GM20431 (cell line): ENCODE measurements around the gene TRAP1.

ENCODE experiments used
- in situ Hi-C: fragments of 300-500 bp; cut with MseI, MboI; formaldehyde crosslinking; loops from one replicate; pipeline ENCODE4 v1.15.0; 2020; ENCODE audit warnings: low sequenced_read_pairs; ENCODE audit not compliant: unreplicated experiment

TRAP1 gene

DNA sequence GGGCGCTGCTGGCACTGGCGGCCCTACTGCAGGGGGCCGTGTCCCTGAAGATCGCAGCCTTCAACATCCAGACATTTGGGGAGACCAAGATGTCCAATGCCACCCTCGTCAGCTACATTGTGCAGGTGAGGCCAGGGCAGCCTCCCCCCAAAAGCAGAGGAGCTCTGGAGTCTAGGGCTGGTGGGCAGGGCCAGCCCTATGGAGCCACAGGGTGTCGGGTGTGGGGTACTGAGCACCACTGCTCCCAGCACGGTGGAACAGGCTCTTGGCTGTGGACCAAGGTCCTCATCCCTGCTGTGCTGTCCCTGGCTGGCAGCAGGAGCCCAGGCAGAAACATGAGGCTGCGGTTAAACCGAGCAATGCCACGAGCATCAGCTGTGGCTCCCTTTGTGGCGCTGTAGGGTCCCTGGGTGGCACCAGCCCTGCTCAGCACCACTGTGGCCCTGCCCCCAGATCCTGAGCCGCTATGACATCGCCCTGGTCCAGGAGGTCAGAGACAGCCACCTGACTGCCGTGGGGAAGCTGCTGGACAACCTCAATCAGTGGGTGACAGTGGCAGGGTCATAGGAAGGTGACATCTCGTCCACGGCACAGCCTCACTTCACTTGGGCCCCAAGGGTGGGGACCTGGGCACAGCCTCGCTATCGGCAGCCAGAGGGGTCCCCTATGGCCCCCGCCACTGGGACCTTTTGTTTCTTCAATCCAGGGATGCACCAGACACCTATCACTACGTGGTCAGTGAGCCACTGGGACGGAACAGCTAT lies 61.7 kb downstream of the TRAP1 start:
- in situ Hi-C loops: no loop called here

DNA sequence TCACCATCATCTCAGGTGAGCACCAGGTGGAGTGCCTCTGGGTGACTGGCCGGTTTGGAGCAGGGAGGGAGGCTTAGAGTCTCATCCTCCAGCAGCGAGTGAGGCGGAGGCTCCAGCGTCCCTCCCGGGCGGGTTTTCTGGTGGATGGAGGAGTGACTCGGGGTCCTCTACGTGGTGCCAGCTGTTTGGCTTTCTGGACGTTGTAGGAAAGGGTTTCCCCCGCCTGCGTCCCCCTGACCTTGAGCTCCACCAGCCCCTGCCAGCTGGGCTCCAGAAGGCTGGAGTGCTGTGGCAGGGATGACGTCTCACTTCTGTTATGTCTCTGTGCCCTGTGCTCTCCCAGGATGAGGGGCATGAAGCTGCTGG lies 62.3 kb downstream of the TRAP1 start:
- in situ Hi-C loops: no loop called here

DNA sequence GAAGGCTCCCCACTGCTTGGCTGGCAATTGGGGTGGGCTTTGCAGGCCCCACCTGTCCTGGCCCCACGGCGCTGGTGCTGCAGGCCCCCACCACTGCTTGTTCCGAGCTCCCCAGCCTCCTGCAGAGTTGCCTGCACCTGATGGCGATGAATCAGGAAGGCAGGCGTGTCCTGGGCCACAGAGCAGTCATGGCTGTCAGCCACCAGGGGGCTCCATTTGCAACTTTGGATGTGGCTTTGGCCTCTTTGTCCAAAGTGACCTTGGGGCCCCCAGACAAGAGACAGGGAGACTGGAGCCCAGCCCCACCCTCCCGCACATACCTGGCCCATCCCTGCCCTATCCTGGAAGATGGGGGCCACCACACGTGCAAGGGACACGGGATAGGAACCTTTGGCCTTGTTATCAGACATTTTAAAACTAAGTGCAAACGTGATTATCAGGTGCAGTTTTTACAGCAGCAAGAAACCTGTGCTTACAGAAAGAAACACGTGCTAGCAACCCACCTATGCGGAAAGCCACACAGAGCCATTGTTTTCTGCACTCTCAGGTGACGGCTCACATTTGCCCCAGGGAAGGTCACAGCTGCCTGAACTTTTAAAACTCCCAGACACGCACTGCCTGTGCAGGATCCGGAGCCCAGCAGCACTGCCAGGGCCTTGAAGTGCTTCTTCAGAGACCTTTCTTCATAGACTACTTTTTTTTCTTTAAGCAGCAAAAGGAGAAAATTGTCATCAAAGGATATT lies 62.9 kb downstream of the TRAP1 start, which contains the start of gene DNASE1:
Gene DNASE1, plus strand, starts transcription at position 443 of the 743 bp plus-strand sequence. CDS start 683 bp downstream, outside the sequence.
- in situ Hi-C loops: no loop called here

DNA sequence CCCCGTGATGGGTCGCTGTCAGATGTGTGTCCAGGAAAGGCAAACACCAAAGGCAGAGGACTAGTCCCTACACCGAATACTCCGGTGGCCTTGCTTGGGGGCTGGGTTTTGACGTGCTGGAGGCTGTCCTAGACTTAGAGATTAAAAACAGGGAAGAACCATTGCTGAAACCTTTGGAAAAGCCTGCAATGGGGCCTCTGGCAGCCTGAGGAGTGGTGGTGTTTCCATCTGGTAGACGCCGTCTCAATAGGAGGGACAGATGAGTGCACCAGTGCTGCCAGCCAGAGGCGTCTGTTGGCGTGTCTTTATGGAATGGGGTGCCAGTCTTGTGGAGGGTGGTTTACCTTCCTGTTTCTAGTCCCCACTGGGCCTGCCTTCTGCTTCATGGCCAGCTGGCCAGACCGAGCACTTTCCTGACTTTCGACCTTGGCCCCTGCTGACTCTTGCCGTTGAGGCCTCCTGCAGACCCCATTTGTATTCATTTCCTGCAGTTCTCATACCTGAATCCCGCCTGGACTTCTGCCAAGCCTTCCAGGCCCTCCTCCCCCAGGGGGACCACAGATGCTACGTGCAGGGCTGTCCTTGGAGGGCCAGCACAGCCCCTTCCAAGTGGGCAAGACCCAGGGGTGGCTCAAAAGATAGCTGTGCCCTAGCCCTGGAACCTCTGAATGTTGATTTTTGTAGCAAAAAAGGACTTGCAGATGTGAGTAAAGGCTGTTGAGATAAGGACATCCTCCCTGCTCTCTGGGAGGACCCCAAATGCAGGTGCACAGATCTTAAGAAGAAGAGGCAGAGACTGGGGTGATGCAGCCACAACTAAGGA lies 64.7 kb downstream of the TRAP1 start:
- in situ Hi-C loops: no loop called here

DNA sequence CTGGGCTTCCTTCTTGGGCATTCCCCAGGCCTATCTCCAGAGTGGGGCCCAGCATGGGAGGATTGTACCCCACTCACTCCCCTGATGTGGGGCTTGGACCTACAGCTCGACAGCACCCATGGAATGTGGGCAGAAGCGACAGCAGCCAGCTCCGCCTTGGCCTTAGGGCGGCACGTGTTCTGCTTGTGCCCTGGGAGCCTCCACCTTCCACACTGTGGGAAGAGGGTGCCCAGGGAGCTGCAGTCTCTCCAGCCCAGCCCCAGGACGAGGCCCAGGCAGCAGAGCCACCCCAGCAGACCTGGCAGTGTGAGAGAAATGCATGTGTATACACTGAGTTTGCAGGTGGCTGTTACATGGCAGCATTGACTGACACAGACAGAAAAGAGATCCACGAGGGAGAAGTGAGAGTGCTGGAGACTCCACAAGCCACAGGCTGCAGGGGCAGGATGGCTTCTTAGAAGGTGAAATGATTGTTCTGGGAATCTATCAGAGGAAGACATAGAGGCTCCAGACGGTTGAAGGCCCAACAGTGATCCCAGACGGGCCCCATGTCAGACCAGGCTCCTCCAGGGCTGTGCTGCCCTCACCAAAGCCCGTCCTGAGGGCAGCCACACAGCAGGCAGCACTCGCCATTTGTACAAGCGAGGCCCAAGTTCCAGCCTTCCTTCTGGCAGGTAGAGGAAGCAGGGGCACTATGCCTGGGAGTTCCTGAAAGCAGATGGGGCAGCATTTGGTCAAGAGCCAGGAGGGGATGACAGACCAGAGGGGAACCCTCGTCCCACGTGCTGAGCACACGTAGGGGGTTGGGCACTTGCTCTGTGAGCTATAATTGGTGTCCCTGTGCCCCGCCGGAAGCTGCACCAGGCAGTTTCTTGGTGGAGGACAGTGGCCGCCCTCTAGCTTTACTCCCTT lies 65.6 kb downstream of the TRAP1 start:
- in situ Hi-C loops: no loop called here

DNA sequence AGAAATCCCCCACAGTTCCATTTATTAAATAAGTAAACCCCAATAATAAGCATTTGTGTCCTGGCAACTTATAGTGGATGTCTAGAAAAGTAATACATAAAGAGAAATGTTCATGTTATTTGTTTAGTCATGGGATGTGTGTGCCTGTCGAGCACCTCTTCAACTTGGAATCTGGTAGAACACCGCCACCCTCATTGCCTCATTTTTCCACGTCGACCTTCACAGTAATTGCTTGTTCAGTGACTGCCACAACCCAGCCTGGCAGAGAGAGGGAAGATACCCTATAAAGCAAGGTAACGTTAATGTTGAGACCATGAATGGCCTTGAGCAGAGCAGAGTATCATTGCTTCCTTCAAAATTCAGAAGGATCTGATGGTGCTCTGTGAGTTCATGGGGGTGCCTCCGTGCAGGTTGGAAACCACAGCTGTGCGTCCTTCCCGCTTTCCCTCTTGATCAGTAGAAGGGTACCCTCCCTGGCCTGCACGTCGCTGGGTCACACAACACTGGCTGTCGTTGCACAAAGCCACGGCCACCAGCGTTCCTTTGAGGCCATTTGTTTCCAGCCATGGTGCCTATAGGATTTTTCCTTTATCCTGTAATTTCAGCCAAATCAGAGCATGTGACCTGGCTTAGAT lies 66.6 kb downstream of the TRAP1 start:
- in situ Hi-C loops: no loop called here

DNA sequence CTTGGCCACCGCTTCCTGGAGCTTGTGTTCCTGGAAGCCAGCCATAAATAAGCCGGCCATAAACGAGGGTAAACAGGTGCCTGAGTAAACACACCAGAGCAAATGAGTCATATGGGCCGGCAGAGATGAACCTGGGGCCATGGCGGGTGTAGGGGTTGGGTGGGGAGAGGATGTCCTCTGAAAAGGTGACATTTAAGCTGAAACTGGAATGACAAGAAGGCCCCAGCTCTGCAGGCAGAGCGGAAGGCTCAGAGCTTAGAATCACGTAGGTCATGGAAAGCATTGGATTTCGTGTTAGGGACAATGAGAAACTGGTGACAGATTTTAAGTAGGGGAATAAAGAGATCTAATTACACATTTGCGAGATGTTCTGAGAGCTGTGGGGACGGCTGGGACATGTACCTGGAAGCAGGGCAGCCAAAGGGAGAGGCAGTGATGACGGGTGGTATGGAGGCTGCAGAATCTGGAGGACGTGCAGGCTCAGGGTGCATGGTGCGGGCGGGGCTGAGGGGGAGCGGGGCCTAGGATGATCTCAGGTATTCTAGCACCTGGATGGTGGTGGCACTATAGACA lies 70.9 kb downstream of the TRAP1 start:
- in situ Hi-C loops: no loop called here

DNA sequence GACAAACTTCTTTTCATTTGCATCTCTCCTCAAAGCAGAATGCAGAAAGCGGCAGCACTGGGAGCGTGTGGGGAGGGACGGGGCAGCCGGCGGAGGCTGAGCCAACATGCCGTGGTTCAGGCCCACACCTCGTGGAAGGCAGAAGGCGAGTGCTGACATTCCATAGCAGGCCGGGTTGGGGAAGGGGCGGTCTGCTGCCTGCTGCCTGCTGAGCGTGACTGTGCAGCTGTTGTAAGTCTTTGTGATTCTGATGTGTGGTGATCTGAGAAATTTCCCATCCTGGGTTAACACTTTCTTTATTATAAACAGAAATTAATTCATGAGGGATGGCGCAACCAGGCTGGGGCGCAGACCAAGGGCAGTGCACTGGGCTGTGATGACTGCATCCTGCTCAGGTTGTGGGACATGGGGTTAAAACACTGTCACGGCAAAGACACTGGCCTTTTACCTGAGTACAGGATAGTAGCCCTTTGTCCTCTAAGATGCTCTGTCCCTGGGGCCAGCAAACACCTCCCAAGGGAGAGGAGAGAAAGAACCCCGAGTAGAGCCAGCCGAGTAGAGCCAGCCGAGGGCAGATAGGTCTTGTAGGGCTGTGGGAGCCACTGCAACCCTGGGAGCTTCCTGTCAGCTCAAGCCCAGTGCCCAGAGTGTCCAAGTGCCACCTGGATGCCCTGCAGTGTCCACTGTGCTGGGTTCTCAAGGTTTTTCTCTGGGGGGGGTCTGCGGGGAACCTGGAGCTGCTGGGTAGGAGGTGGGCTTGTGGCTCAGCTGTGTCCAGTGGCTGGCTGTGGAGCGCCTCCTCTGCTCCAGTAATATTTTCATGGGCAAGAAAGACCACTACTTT lies 71.6 kb downstream of the TRAP1 start:
- in situ Hi-C loops: no loop called here

DNA sequence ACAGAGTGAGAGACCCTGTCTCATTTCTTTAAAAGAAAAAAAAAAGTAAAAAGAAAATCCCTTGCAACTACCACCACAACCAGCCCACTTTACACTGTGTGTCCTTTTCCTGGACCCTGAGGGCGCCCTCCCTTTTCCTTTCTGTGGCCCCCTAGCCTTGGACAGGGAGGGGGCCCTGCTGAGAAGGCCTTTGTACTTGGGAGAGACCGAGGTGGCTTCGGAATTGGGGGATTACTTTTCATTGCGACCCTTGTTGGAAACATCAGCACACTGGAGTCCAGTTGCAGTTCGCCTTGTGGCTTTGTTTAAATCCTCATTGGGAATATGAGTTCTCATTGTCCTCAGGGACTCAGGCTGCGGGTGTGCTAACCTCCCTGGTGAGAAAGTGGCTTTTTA lies 72.2 kb downstream of the TRAP1 start:
- in situ Hi-C loops: no loop called here

DNA sequence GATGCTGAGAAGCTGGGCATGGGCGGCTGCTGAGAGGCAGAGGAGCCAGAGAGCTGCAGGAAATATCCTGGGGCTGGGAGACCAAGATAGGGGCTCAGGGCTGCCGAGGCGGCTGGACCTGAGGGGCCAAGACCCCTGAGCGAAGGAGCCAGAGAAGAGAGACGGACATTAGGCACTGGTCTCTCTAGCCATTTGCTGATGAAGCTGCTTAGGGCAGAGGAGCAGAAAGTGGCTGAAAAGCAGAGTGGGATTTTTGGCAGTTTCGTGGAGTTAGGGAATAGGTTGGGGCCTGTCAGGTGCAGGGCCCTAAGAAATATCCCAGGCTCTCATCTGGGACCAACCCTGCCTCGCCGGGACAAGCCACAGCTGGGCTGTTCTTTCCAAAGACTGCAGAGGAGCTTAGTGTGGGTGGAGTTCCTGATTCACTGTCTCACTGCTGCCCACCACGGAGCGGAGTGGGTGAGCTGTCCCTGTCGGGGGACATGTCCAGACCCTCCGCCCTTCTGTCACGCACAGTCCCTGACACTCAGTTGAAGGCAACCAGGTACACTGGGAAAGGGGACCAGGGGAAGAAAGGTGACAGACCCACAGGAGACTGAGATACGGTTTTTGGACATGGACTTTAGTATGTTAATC lies 74.1 kb downstream of the TRAP1 start:
- in situ Hi-C loops: no loop called here

DNA sequence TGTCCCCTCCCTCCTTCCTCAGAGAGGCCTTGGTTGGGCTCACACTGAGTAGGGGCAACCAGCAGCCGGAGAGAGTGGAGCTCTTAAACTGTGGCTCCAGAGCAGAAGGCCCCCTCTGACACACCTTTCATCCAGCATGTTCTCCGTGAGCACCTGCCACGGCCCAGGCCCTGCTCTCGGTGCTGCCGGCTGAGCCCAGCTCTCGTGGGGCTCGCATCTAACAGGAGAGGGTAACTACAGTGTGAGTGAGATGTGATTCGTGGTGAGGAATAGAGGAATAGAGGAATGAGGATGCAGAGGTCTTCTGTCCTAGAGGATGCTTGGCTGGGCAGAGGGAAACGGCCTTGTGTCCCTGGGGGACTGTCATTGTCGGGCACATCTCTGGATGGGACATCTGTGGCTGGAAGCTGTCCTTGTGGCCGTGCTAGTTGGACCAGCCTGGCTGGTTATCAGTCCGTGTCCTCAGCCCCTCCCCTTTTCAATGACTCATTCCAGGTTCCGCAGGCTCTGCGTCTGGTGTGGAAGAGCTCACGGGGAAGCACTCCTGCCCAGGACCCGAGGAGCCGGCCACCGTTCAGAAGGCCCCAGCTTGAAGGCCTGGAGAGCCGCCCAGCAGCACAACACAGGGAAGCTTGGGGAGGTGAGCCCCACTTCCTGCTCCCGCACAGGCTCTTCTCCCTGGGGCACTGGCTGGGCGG lies 74.8 kb downstream of the TRAP1 start:
- in situ Hi-C loops: no loop called here

DNA sequence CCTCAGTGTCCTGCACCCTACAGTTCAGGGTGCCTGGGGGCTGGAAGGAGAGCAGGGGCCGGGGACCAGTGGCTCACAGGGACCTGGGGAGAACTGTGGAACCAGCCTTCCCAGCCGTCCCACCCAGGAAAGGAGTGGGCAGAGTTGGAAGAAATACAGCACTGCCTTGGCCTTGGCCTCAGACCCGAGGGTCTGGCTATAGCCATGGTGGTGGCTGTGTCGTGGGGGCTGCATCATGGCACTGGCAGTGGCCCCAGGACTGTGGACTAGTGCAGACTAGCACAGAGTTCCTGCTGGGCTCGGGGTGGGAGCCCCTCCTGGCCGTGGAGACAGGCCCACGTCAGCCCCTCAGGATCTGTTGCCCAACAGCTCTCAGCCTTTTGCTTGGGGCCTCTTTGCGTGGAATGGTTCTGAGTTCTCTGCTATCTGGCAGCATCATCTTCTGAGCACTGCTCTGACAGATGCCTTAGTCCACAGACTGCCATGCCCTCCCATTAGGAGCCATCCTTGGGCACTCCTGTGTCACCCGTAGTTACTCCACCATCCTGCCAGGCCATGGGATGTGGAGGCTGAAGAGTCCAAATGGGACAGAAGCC lies 75.4 kb downstream of the TRAP1 start:
- in situ Hi-C loops: no loop called here

DNA sequence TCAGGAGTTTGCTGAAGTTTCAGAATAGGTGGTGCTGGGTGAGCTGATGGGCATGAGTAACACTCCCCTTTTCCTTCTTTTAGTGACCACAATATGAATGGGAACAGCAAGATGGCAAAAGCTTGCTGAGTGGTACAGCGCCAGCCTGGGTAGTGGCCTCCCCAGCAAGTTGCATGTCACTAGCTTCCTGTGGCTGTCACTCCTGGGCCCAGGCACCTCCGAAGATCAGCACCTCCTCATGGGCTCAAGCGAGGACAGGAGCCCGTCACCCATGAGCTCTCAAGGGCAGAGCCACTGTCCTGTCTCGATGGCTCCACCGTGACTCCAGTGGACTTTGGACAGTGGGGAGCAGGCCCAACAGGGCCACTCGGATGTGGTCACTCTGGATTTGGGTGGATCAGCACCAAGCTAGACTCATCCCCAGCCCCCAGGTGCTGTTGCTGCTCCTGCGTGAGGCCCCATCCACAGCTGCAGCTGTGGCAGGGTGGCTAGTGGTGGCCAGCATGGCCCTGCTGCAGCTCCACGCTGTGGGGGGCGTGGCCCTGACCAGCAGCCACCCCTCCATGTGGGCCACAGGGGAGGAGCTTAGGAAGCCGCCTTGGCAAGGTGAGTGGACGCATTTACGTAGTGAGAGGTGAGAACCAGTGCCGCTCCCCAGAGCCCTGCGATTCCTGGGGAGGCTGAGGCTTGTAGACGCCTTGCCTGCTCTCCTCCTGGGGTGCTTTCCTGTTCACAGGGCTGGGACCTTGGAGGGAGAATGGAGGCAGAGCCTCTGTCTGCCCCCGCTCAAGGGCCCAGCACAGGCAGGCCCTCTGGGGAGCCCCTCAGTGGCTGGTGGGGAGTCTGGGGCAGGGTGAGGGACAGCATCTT lies 76.5 kb downstream of the TRAP1 start:
- in situ Hi-C loops: no loop called here

DNA sequence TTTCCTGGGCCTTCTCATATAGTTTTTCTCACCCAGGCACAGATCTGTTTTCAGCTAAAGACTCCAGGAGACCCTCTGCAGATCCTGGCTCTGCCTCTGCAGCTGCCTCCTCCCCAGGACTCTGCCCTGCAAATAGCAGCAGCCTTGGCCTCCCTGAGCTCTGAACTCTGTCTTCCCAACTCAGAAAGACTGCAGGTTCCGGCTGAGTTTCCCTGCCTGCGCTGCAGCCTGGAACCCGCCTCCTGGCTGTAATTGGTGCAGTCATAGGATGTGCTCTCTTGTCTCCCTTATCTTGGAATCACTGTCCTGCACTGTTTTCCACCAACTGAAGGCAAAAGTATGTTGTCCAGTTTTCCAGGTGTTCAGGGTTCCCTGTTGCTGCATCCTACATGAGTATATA lies 77.1 kb downstream of the TRAP1 start:
- in situ Hi-C loops: no loop called here

DNA sequence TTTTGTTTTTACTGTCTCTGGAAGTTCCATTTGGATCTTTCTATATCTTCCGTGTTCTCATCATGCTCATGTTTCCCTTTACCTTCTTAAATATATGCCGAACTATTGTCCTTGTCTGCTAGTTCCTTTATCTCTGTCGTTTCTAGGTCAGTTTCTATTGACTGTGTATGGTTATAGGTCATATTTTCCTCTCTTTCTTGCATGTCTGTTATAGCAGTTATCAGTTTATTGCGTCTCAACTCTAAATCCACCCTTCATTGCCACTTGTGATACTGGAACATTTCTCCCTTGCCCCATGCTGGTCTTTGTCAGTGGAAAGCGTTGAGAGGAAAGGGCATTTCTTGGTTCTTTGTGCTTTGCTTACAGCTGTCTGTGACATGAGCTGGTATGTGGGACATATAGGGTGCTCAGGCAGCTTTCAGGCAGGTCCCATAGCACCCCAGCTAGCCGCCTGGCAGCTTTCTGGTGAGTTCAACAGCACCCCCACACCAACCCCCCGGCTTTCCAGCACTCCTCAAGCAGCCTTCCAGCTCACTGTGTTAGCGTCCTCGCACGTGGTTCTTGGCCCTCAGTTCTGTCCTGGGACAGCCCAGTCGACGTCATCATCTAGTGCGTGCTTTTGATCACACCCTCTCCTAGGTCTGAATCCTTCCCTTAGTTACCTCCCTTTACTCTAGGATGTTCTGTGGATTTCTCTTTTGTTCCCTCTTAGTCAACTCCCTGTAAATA lies 78.2 kb downstream of the TRAP1 start:
- in situ Hi-C loops: no loop called here
